Sigmoid colon (tissue), 7 donors: Measurements from ENCODE around the gene RAD51. TPM values are rescaled to one million over a fixed set of nuclear protein-coding genes. Genes with fewer than 3 reads are reported as not detected.

ENCODE experiments used
- DNase-seq: peaks from one replicate; pipeline ENCODE4 v3.0.0-alpha.2; 2019
- H3K27ac ChIP-seq, 4 donors: fragments of 200-600 bp; sonication (generic); one replicate each; pipeline ENCODE4 v1.5.1; 2016 to 2019; ENCODE audit warnings: mild to moderate bottlenecking in 1 of 4
- H3K27me3 ChIP-seq, 3 donors: fragments of 200-600 bp; sonication (generic); one replicate each; pipeline ENCODE4 v1.5.1; 2019; ENCODE audit warnings: mild to moderate bottlenecking in 1 of 3
- H3K36me3 ChIP-seq, 4 donors: fragments of 200-600 bp; sonication (generic); one replicate each; pipeline ENCODE4 v1.5.1; 2016 to 2019
- H3K4me1 ChIP-seq, 4 donors: fragments of 200-600 bp; sonication (generic); one replicate each; pipeline ENCODE4 v1.5.1; 2017 to 2019
- H3K4me3 ChIP-seq, 4 donors: fragments of 200-600 bp; sonication (generic); one replicate each; pipeline ENCODE4 v1.5.1; 2017 to 2019; ENCODE audit warnings: mild to moderate bottlenecking in 2 of 4, moderate library complexity in 1 of 4
- H3K9me3 ChIP-seq, 4 donors: fragments of 200-600 bp in 3 of 4; sonication (generic) in 3 of 4; one replicate each; pipeline versions ENCODE4 v1.5.1 to v1.6.1; 2013 to 2019
- EP300 ChIP-seq, 4 donors: sonication (generic); formaldehyde crosslinking; IDR thresholded peaks; one replicate each; pipeline ENCODE4 v1.6.1; 2017; ENCODE audit warnings: antibody characterized with exemption in 4 of 4
- POLR2A ChIP-seq, 2 donors: fragments of 450-650 bp; IDR thresholded peaks; one replicate each; pipeline ENCODE4 v1.6.1; 2016; ENCODE audit warnings: antibody characterized with exemption in 2 of 2, mild to moderate bottlenecking in 2 of 2, moderate library complexity in 2 of 2
- POLR2AphosphoS5 ChIP-seq, 4 donors: sonication (generic); formaldehyde crosslinking; IDR thresholded peaks; one replicate each; pipeline ENCODE4 v1.6.1; 2017; ENCODE audit warnings: antibody characterized with exemption in 4 of 4
- WGBS, 2 donors: extraction: QIAGEN DNeasy Blood & Tissue Kit; methylation state at CpG; one replicate each; pipeline ENCODE4 v1.1.7; 2013; 5-methylcytosine and 5-hydroxymethylcytosine counted together
- intact Hi-C: fragments of 100-400 bp; cut with DNase I; formaldehyde crosslinking; loops from one replicate; pipeline ENCODE4 v1.15.1; 2023
- polyA plus RNA-seq, 3 donors: library from polyadenylated mRNA; stranded (reverse); fragments of 200-250 nt; gene quantifications; one replicate each; pipeline ENCODE4 v1.2.3, GENCODE V29; 2013
- total RNA-seq, 4 donors: library from RNA; depleted of rRNA; stranded (reverse); fragments of >200 nt; gene quantifications; one replicate each; pipeline ENCODE4 v1.1.0, GENCODE V29; 2016
- TF ChIP-seq, protein P1 (sequence below), 4 experiments: fragments of 450-650 bp in 3 of 4; fragments of 200-600 bp in 1 of 4; IDR thresholded peaks; one replicate each; pipeline ENCODE4 v1.5.1; 2016 to 2019; ENCODE audit warnings: antibody characterized with exemption in 4 of 4, mild to moderate bottlenecking in 3 of 4, moderate library complexity in 2 of 4
- donor health status: healthy with polysubstance abuse.
- donor health status: Bipolar disorder and iron deficiency.
- donor health status: healthy.

RAD51 gene
- total and polyA plus RNA-seq, 7 donors: 1.1 to 9.8 (median 4.2) TPM; not detected in 2

DNA sequence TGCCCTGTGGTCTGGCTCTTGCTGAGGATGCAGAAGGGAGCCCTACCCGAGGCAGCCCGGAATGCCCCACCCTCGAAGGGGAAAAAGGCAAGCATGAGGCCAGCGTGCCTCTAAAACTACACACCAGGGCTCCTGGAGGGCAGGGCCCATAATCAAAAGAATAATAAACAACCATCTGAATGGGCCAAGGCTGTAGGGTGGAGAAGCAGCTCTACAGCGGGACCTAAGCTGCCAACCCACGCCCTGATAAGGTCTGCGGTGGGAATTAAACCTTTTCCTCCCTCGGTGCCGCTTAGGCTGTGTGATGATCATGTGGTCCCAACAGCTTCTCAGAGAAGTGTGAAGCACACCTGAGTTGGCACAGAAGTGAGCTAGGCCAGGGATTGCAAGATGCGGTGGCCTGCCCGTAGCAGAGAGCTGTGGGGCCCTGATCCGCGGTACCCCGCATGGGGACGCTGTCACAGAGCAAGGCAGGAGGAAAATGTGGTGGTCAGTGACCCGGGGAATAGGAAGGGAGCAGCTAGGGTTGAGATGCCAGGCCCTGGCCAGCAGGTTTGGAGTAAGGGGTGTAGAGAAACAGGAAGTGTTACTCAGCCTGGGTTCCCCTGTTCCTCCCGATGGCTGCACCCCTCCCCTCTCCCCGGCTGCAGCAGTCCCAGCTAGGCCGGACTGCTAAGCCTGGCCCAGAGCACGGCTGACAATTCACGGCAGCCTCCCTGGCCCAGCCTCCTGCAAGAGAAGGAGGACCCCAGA, 73.7 kb downstream of the RAD51 start:
- H3K4me1 ChIP-seq: peaks cover 0 to 35% (median 31%) of the 10 kb centered on the region in 4 donors
- WGBS, 2 donors: 19 to 48% methylated on average over 21 of the region's 21 CpGs
- peaks cover 3 to 37% (median 13%) of the 10 kb centered on the region in 4 donors for H3K36me3 ChIP-seq
- peak overlapping the region; percentile 22 to 59 (median 48) for H3K27ac ChIP-seq
- no peak overlapping the region for H3K4me3 ChIP-seq
- H3K27me3 ChIP-seq: no peaks in the 10 kb centered on the region
- DNase-seq: no peak
- no peak for TF ChIP-seq POLR2AphosphoS5 (IDR thresholded peaks at IDR 0.05)
- no peak for TF ChIP-seq EP300 (IDR thresholded peaks at IDR 0.05)
- TF ChIP-seq, protein P1, sequence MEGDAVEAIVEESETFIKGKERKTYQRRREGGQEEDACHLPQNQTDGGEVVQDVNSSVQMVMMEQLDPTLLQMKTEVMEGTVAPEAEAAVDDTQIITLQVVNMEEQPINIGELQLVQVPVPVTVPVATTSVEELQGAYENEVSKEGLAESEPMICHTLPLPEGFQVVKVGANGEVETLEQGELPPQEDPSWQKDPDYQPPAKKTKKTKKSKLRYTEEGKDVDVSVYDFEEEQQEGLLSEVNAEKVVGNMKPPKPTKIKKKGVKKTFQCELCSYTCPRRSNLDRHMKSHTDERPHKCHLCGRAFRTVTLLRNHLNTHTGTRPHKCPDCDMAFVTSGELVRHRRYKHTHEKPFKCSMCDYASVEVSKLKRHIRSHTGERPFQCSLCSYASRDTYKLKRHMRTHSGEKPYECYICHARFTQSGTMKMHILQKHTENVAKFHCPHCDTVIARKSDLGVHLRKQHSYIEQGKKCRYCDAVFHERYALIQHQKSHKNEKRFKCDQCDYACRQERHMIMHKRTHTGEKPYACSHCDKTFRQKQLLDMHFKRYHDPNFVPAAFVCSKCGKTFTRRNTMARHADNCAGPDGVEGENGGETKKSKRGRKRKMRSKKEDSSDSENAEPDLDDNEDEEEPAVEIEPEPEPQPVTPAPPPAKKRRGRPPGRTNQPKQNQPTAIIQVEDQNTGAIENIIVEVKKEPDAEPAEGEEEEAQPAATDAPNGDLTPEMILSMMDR (IDR thresholded peaks at IDR 0.05): no peak
- no peak for TF ChIP-seq POLR2A (IDR thresholded peaks at IDR 0.05)
- H3K9me3 ChIP-seq: no peaks in the 10 kb centered on the region
- intact Hi-C loops: loop anchor here (5.0 kb wide), 1 partner anchor 39 kb away; the partner anchor contains the start of genes DNAJC17 and ZFYVE19

DNA sequence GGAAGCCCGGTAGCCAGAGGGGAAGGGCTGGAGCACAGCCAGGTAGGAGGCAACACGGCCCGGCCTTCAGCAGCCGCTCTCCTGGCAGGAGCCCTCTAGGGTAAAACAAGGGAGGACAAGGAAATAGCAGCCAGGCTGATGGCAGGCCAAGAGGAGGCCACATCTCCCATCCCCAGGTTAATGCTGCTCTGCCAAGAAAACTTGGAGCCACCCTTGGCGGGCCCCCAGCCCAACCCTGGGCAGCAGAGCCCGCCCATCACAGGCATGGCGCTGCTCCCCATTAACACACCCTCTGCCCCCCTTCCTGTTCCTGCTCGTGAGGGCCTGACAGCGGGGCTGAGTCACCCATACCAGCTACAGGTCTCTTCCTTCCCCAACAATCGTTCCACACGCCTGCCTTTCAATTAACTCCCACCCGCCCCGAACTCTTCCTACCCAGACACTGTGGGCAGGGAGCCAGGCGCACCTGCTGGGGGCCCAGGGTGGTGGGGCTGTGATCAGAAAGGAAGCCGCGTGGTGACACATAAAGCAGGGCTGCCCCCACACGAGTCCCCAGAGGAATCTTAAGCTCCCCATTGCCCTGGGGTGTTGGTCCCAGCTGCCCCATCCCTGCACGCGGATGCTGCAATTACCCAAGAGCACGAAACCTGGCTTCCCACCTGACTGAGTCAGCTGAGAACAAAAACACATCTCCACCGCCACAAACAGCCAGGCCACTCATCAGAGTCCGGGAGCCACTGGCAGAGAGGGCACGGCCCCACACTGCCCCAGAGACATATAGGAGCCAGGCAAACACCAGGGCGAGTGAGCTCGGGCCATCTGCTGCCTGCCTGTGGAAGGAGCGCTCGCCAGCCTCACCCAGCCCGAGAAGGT, 74.5 kb downstream of the RAD51 start, which contains the start of gene C15orf62:
TSS of gene C15orf62 (plus strand) at position 707 of the 873 bp plus-strand sequence. CDS start 516 bp downstream, outside the sequence.
- TF ChIP-seq, protein P1 (IDR thresholded peaks at IDR 0.05): no peak
- no peak for TF ChIP-seq POLR2A (IDR thresholded peaks at IDR 0.05)
- TF ChIP-seq POLR2AphosphoS5 (IDR thresholded peaks at IDR 0.05): no peak
- TF ChIP-seq EP300 (IDR thresholded peaks at IDR 0.05): no peak
- no peak for DNase-seq
- Histone ChIP-seq H3K27me3 (no peaks in the 10 kb centered on the region), H3K36me3 (peaks cover 6 to 45% (median 21%) of the 10 kb centered on the region in 4 donors), H3K27ac (peak within 1 kb of the TSS; percentile 31 to 59 (median 48)), H3K4me3 (no peak within 1 kb of the TSS), H3K4me1 (peaks cover 0 to 27% (median 23%) of the 10 kb centered on the region in 4 donors), H3K9me3 (no peaks in the 10 kb centered on the region)
- WGBS, 2 donors: 10 to 26% methylated on average over 28 of the region's 28 CpGs
- intact Hi-C loops: loop anchor here (5.0 kb wide), 1 partner anchor 38 kb away; the partner anchor contains the start of genes DNAJC17 and ZFYVE19

DNA sequence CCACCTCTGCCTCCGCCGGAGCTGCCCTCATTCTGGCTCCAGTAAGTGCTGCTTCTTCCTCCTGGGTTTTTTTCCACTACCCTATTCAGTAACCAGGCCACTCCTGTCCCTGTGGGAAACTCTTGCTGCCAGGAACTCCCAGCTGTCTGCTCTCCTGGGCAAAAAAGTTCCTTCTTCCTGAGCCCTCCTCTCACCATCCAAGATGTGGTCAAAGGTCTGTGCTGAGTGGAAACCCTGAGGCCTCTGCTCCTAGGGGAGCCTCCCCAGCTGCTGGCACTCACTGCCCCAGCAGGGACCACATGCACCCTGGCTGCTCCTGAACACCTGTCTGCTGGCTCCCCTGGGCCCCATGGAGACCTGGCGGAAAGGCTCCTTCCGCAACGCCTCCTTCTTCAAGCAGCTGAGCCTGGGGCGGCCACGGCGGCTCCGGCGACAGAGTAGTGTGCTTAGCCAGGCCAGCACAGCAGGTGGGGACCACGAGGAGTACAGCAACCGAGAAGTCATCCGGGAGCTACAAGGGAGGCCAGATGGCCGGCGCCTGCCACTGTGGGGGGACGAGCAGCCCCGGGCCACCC, 75.3 kb downstream of the RAD51 start:
- Histone ChIP-seq H3K27me3 (no peaks in the 10 kb centered on the region), H3K27ac (peak overlapping the region; percentile 31 to 59 (median 48)), H3K36me3 (peaks cover 8 to 52% (median 28%) of the 10 kb centered on the region in 4 donors), H3K4me3 (no peak overlapping the region), H3K9me3 (no peaks in the 10 kb centered on the region), H3K4me1 (peaks cover 0 to 20% (median 16%) of the 10 kb centered on the region in 4 donors)
- TF ChIP-seq EP300 (IDR thresholded peaks at IDR 0.05): no peak
- TF ChIP-seq, protein P1 (IDR thresholded peaks at IDR 0.05): no peak
- no peak for TF ChIP-seq POLR2A (IDR thresholded peaks at IDR 0.05)
- no peak for TF ChIP-seq POLR2AphosphoS5 (IDR thresholded peaks at IDR 0.05)
- WGBS, 2 donors: 22 to 45% methylated on average over 17 of the region's 17 CpGs
- DNase-seq: no peak
- intact Hi-C loops: no loop called here

DNA sequence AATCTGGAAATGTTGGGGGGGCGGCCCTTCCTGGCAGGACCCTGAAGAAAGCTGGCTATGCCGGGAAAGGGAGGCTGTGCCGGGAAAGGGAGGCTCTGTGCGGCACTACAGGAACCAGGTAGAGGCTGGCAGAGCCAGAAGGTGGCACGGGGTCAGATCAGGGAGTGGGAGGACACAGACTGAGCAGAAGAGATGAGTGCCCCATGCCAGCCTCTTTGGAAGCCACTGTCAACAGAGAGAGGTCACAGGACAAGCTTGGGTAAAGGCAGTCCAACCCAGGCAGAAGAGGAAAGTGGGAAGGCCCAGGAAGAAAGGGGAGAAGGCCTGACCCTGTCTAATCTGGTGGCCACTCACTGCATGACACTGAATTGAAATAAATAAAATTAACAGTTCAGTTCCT, 76.3 kb downstream of the RAD51 start:
- Histone ChIP-seq H3K9me3 (no peaks in the 10 kb centered on the region), H3K4me3 (no peak overlapping the region), H3K36me3 (peaks cover 18 to 62% (median 38%) of the 10 kb centered on the region in 4 donors), H3K4me1 (peaks cover 0 to 17% (median 13%) of the 10 kb centered on the region in 4 donors), H3K27me3 (no peaks in the 10 kb centered on the region), H3K27ac (no peak overlapping the region)
- TF ChIP-seq POLR2A (IDR thresholded peaks at IDR 0.05) (no peak), POLR2AphosphoS5 (IDR thresholded peaks at IDR 0.05) (no peak), EP300 (IDR thresholded peaks at IDR 0.05) (no peak)
- TF ChIP-seq, protein P1 (IDR thresholded peaks at IDR 0.05): no peak
- no peak for DNase-seq
- 95 to 97% methylated on average over 5 of the region's 5 CpGs for WGBS, 2 donors
- intact Hi-C loops: no loop called here
